Astrocyte (in vitro differentiated cells and primary cell): ENCODE data around the gene CACNB4.
"Not testable (repeated sequence)": the region's sequence is repeated elsewhere in the genome, so short reads cannot be mapped to it uniquely, and the experiment has no call there.

Experiments
- EZH2 ChIP-seq: IDR thresholded peaks from 2 replicates; pipeline ENCODE4 v1.6.1; 2012; ENCODE audit warnings: mild to moderate bottlenecking, low read length, inconsistent platforms; ENCODE audit not compliant: insufficient read depth
- TF ChIP-seq, protein P1 (sequence below): IDR thresholded peaks from 2 replicates; pipeline ENCODE4 v1.5.1; 2011; ENCODE audit warnings: low read depth, mild to moderate bottlenecking, inconsistent platforms, low read length, moderate library complexity; ENCODE audit not compliant: insufficient read depth

DNA sequence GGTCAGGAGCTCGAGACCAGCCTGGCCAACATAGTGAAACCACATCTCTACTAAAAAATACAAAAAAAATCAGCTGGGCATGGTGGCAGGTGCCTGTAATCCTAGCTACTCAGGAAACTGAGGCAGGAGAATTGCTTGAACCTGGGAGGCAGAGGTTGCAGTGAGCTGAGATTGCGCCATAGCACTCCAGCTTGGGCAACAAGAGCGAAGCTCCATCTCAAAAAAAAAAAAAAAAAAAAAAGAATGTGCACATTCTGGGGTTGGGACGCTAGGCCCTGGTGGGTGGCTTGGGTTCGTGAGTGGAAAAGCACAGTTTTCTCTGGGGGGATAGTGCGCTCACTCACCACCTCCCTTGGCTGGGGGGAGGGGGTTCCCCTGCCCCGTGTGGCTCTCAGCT is 183.2 kb downstream of the CACNB4 start:
- TF ChIP-seq, protein P1, sequence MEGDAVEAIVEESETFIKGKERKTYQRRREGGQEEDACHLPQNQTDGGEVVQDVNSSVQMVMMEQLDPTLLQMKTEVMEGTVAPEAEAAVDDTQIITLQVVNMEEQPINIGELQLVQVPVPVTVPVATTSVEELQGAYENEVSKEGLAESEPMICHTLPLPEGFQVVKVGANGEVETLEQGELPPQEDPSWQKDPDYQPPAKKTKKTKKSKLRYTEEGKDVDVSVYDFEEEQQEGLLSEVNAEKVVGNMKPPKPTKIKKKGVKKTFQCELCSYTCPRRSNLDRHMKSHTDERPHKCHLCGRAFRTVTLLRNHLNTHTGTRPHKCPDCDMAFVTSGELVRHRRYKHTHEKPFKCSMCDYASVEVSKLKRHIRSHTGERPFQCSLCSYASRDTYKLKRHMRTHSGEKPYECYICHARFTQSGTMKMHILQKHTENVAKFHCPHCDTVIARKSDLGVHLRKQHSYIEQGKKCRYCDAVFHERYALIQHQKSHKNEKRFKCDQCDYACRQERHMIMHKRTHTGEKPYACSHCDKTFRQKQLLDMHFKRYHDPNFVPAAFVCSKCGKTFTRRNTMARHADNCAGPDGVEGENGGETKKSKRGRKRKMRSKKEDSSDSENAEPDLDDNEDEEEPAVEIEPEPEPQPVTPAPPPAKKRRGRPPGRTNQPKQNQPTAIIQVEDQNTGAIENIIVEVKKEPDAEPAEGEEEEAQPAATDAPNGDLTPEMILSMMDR: not testable (repeated sequence)
- TF ChIP-seq EZH2: not testable (repeated sequence)
